H9 (cell line): Measurements from ENCODE around the gene ANKIB1. TPM values are rescaled to one million over a fixed set of nuclear protein-coding genes. Genes with fewer than 3 reads are reported as not detected.

Experiments
- DNase-seq: peaks from one replicate; pipeline ENCODE4 v3.0.0-alpha.2; 2017
- H2AFZ ChIP-seq: one replicate; pipeline ENCODE4 v1.6.1; 2013; ENCODE audit warnings: mild to moderate bottlenecking, low read length, control low read depth, moderate library complexity
- H2AK5ac ChIP-seq: 2 replicates; pipeline ENCODE4 v1.6.1; 2013; ENCODE audit warnings: low read length, control low read depth, mixed read lengths; ENCODE audit not compliant: insufficient read length
- H2BK120ac ChIP-seq: one replicate; pipeline ENCODE4 v1.6.1; 2013; ENCODE audit warnings: low read depth, mild to moderate bottlenecking, low read length, control low read depth, inconsistent platforms; ENCODE audit not compliant: poor library complexity, severe bottlenecking
- H2BK12ac ChIP-seq: 2 replicates; pipeline ENCODE4 v1.6.1; 2013; ENCODE audit warnings: low read length, control low read depth, mixed read lengths, low read depth; ENCODE audit not compliant: insufficient read length
- H2BK15ac ChIP-seq: 2 replicates; pipeline ENCODE4 v1.6.1; 2013; ENCODE audit warnings: low read depth, low read length, control low read depth
- H2BK20ac ChIP-seq: one replicate; pipeline ENCODE4 v1.6.1; 2013; ENCODE audit warnings: low read depth, mild to moderate bottlenecking, low read length, control low read depth, inconsistent platforms; ENCODE audit not compliant: poor library complexity, severe bottlenecking
- H2BK5ac ChIP-seq: 2 replicates; pipeline ENCODE4 v1.6.1; 2013; ENCODE audit warnings: low read length, control low read depth, mixed read lengths; ENCODE audit not compliant: insufficient read length
- H3K14ac ChIP-seq: 2 replicates; pipeline ENCODE4 v1.6.1; 2013; ENCODE audit warnings: low read length, control low read depth; ENCODE audit not compliant: insufficient read depth
- H3K18ac ChIP-seq: 2 replicates; pipeline ENCODE4 v1.6.1; 2013; ENCODE audit warnings: low read depth, mild to moderate bottlenecking, mixed read lengths, low read length, control low read depth; ENCODE audit not compliant: insufficient read length
- H3K23ac ChIP-seq: 2 replicates; pipeline ENCODE4 v1.6.1; 2013; ENCODE audit warnings: low read length, control low read depth, mixed read lengths, low read depth; ENCODE audit not compliant: insufficient read length
- H3K23me2 ChIP-seq: 2 replicates; pipeline ENCODE4 v1.6.1; 2013; ENCODE audit warnings: low read depth, mild to moderate bottlenecking, mixed read lengths, low read length, control low read depth; ENCODE audit not compliant: insufficient read length, poor library complexity, severe bottlenecking
- H3K27ac ChIP-seq: 2 replicates; pipeline ENCODE4 v1.5.1; 2013; ENCODE audit warnings: low read length, control low read depth, mixed read lengths, low read depth; ENCODE audit not compliant: insufficient read length
- H3K27me3 ChIP-seq: 2 replicates; pipeline ENCODE4 v1.6.1; 2013; ENCODE audit warnings: low read length, control low read depth, inconsistent platforms; ENCODE audit not compliant: insufficient read depth
- H3K4ac ChIP-seq: 2 replicates; pipeline ENCODE4 v1.6.1; 2013; ENCODE audit warnings: low read depth, mild to moderate bottlenecking, control low read depth, inconsistent platforms, low read length, moderate library complexity
- H3K4me1 ChIP-seq: 2 replicates; pipeline ENCODE4 v1.6.1; 2013; ENCODE audit warnings: low read length, control low read depth, inconsistent platforms; ENCODE audit not compliant: insufficient read depth
- H3K4me2 ChIP-seq: 2 replicates; pipeline ENCODE4 v1.6.1; 2013; ENCODE audit warnings: low read length, control low read depth, mixed read lengths; ENCODE audit not compliant: insufficient read length, insufficient read depth
- H3K56ac ChIP-seq: 2 replicates; pipeline ENCODE4 v1.6.1; 2013; ENCODE audit warnings: low read depth, mild to moderate bottlenecking, mixed read lengths, low read length, control low read depth; ENCODE audit not compliant: insufficient read length
- H3K79me1 ChIP-seq: 2 replicates; pipeline ENCODE4 v1.6.1; 2013; ENCODE audit warnings: low read depth, mild to moderate bottlenecking, moderate library complexity, low read length, control low read depth, inconsistent platforms; ENCODE audit not compliant: insufficient read depth, poor library complexity, severe bottlenecking
- H3K79me2 ChIP-seq: 2 replicates; pipeline ENCODE4 v1.6.1; 2013; ENCODE audit warnings: low read length, control low read depth, inconsistent platforms; ENCODE audit not compliant: insufficient read depth
- H3K9ac ChIP-seq: 2 replicates; pipeline ENCODE4 v1.6.1; 2013; ENCODE audit warnings: low read length, control low read depth, mixed read lengths; ENCODE audit not compliant: insufficient read length; ENCODE audit errors: extremely low read depth
- H3K9me3 ChIP-seq: one replicate; pipeline ENCODE4 v1.6.1; 2013; ENCODE audit warnings: low read depth, low read length, inconsistent platforms; ENCODE audit not compliant: control insufficient read depth
- H3T11ph ChIP-seq: one replicate; pipeline ENCODE4 v1.6.1; 2013; ENCODE audit warnings: mild to moderate bottlenecking, low read length, control low read depth, inconsistent platforms
- H4K20me1 ChIP-seq: one replicate; pipeline ENCODE4 v1.6.1; 2013; ENCODE audit not compliant: control insufficient read depth, insufficient read length, insufficient read depth
- H4K5ac ChIP-seq: 2 replicates; pipeline ENCODE4 v1.6.1; 2013; ENCODE audit warnings: low read depth, mild to moderate bottlenecking, mixed read lengths, low read length, control low read depth; ENCODE audit not compliant: insufficient read length
- H4K8ac ChIP-seq: replicated peaks from 2 replicates; pipeline ENCODE4 v1.6.1; 2013; ENCODE audit warnings: low read length, control low read depth, mixed read lengths, low read depth; ENCODE audit not compliant: insufficient read length
- H4K91ac ChIP-seq: 2 replicates; pipeline ENCODE4 v1.6.1; 2013; ENCODE audit warnings: low read depth, mild to moderate bottlenecking, moderate library complexity, mixed read lengths, low read length, control low read depth; ENCODE audit not compliant: insufficient read length
- H3K27ac Mint-ChIP-seq, 3 experiments: 2 replicates in 2 of 3; 3 replicates in 1 of 3; pipeline ENCODE4 v1.8.0; 2020 to 2021; ENCODE audit warnings: mixed read lengths in 3 of 3, mild to moderate bottlenecking in 1 of 3, moderate library complexity in 1 of 3
- H3K27me3 Mint-ChIP-seq: 2 replicates; pipeline ENCODE4 v1.8.0; 2021; ENCODE audit warnings: low read depth, mild to moderate bottlenecking, moderate library complexity, mixed read lengths
- H3K36me3 Mint-ChIP-seq, 3 experiments: 2 replicates in 2 of 3; 3 replicates in 1 of 3; pipeline ENCODE4 v1.8.0; 2020 to 2021; ENCODE audit warnings: low read depth in 3 of 3, mixed read lengths in 3 of 3; ENCODE audit not compliant: insufficient read depth in 1 of 3
- H3K4me1 Mint-ChIP-seq, 2 experiments: 2 replicates each; pipeline ENCODE4 v1.8.0; 2020; ENCODE audit warnings: mixed read lengths in 2 of 2
- H3K4me3 Mint-ChIP-seq, 2 experiments: 2 replicates in 1 of 2; 3 replicates in 1 of 2; pipeline ENCODE4 v1.8.0; 2020 to 2021; ENCODE audit warnings: mild to moderate bottlenecking in 2 of 2, mixed read lengths in 2 of 2, moderate library complexity in 1 of 2
- H3K9me3 Mint-ChIP-seq, 2 experiments: 2 replicates in 1 of 2; 3 replicates in 1 of 2; pipeline ENCODE4 v1.8.0; 2020; ENCODE audit warnings: mild to moderate bottlenecking in 2 of 2, mixed read lengths in 2 of 2, moderate library complexity in 1 of 2
- CTCF ChIP-seq: fragments of 200-600 bp; sonication (generic); conservative IDR thresholded peaks from 3 replicates; pipeline ENCODE4 v1.8.0; 2021; ENCODE audit warnings: antibody characterized with exemption, mild to moderate bottlenecking
- WGBS: extraction: QIAGEN DNeasy Blood & Tissue Kit; methylation state at CpG from one replicate; pipeline ENCODE4 v1.1.7; 2013; ENCODE audit warnings: missing lambda C conversion rate, low lambda C conversion rate, mixed read lengths; ENCODE audit not compliant: insufficient read length; ENCODE audit errors: extremely low coverage; 5-methylcytosine and 5-hydroxymethylcytosine counted together
- total RNA-seq: library from RNA; stranded (reverse); gene quantifications from 2 replicates; pipeline ENCODE4 v1.2.1, GENCODE V29; 2021

The ANKIB1 gene
- total RNA-seq, 1 experiment from 2014 or later: 42.0 TPM

- Histone ChIP-seq H3K27me3 (no peaks in the 10 kb centered on the region), H3K14ac (no peak overlapping the region), H4K91ac (no peak overlapping the region), H3K79me1 (peaks cover 7% of the 10 kb centered on the region), H3T11ph (no peak overlapping the region), H3K23ac (no peak overlapping the region), H2BK5ac (no peak overlapping the region), H2BK120ac (no peak overlapping the region), H4K20me1 (no peaks in the 10 kb centered on the region), H2BK15ac (no peak overlapping the region), H4K8ac (no peak overlapping the region), H3K4me1 (no peaks in the 10 kb centered on the region; the same call in 1 of the 2 replicates), H3K23me2 (no peaks in the 10 kb centered on the region), H2BK12ac (no peak overlapping the region), H2BK20ac (no peak overlapping the region), H3K56ac (no peak overlapping the region), H3K27ac (no peak overlapping the region), H2AK5ac (no peak overlapping the region), H3K9me3 (no peaks in the 10 kb centered on the region), H3K4ac (no peak overlapping the region), H3K18ac (no peak overlapping the region), H3K4me2 (no peak overlapping the region), H3K9ac (no peak overlapping the region), H3K79me2 (no peaks in the 10 kb centered on the region; the same call in 1 of the 2 replicates), H4K5ac (no peak overlapping the region), H2AFZ (no peak overlapping the region)
- DNase-seq: no peak
- no peak overlapping the region for H3K27ac Mint-ChIP-seq
- no peaks in the 10 kb centered on the region for H3K9me3 Mint-ChIP-seq
- peaks cover 0 to 2% (median 0%) of the 10 kb centered on the region in 3 experiments; a peak in 2 of 7 replicates for H3K36me3 Mint-ChIP-seq
- H3K4me1 Mint-ChIP-seq: no peaks in the 10 kb centered on the region; a peak in 1 of 4 replicates
- no peaks in the 10 kb centered on the region for H3K27me3 Mint-ChIP-seq
- no CpG with 5 or more reads among the region's 1 CpG for WGBS
- TF ChIP-seq CTCF: no peak
- no peak overlapping the region for H3K4me3 Mint-ChIP-seq
These were observed 23.1 kb downstream of the ANKIB1 start for GRCh38 chr7:92268921-92269320.
